Neural cell (in vitro differentiated cells): ENCODE results near the gene ATF5.

Experiments used
- CTCF ChIP-seq: fragments of 450-650 bp; IDR thresholded peaks from 2 replicates; pipeline ENCODE4 v1.5.1; 2014; ENCODE audit warnings: antibody characterized with exemption, mild to moderate bottlenecking, moderate library complexity; ENCODE audit not compliant: poor library complexity, severe bottlenecking
- EP300 ChIP-seq: fragments of 450-650 bp; conservative IDR thresholded peaks from 2 replicates; pipeline ENCODE4 v1.6.1; 2014; ENCODE audit warnings: antibody characterized with exemption, mild to moderate bottlenecking, moderate library complexity; ENCODE audit not compliant: poor library complexity, severe bottlenecking
- EZH2 ChIP-seq: fragments of 200-600, 300-800 bp; shearing (Covaris generic), sonication (generic); IDR thresholded peaks from 2 replicates; pipeline ENCODE4 v1.6.1; 2014; ENCODE audit warnings: antibody characterized with exemption, low read length, borderline replicate concordance, mild to moderate bottlenecking; ENCODE audit not compliant: insufficient read depth, poor library complexity, severe bottlenecking
- POLR2AphosphoS5 ChIP-seq: IDR thresholded peaks from 2 replicates; pipeline ENCODE4 v1.6.1; 2012
- RAD21 ChIP-seq: fragments of 450-650 bp; conservative IDR thresholded peaks from 2 replicates; pipeline ENCODE4 v1.6.1; 2014; ENCODE audit warnings: antibody characterized with exemption, mild to moderate bottlenecking, moderate library complexity
- REST ChIP-seq: IDR thresholded peaks from 2 replicates; pipeline ENCODE4 v1.6.1; 2012; ENCODE audit warnings: borderline replicate concordance
- SMC3 ChIP-seq: fragments of 450-650 bp; conservative IDR thresholded peaks from 2 replicates; pipeline ENCODE4 v1.6.1; 2014; ENCODE audit warnings: antibody characterized with exemption, mild to moderate bottlenecking, moderate library complexity; ENCODE audit not compliant: poor library complexity
- TAF1 ChIP-seq: IDR thresholded peaks from 2 replicates; pipeline ENCODE4 v1.6.1; 2012; ENCODE audit warnings: low read depth

DNA sequence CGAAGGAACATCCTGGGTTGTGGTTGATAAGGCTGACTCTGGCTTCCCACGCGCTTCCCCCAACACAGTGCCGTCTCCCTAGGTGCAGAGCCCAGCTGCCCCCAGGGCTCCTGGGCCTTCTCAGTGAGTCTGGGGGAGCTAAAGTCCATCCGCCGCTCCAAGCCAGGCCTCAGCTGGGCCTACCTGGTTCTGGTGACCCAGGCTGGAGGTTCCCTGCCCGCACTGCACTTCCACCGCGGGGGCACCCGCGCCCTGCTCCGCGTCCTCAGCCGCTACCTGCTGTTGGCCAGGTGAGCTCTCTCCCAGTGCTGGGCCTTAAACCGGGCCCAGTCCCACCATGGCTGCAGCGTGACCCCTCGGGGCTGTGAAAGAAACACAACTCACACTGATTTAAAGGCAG lies 47.8 kb upstream of the ATF5 start:
- TF ChIP-seq TAF1 (no peak), CTCF (no peak), EZH2 (no peak), EP300 (no peak), RAD21 (no peak), REST (no peak), SMC3 (no peak), POLR2AphosphoS5 (no peak)
